GM21529 (cell line): ENCODE measurements around the gene PSMD3.

Experiments
- ATAC-seq: cut with Tn5 transposase; IDR thresholded peaks from one replicate; pipeline ENCODE4 v1.9.1; 2021; ENCODE audit not compliant: unreplicated experiment

Gene PSMD3

GRCh38 chr17:40021451-40021971, 40.9 kb downstream of the PSMD3 start:
- ATAC-seq: no peak

DNA sequence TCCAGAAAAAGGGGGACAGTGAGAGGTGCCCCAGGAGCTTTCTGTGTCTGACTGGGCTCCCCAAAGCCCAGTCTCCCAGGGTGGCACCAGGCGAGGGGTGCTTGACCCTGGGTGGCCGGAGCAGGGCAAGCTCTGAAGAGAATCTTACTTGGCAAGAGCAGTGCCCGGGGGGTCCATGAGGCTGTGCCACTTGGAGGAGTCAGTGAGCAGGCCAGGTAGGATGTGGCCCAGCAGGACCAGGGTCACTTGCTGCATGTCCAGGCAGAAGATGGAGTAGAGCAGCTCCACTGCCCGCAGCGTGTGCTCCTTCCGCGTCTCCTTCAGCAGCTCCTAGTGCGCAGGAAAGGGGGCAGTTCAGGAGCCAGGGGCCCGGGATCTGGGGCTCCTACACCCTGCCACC, 41.9 kb downstream of the PSMD3 start:
- ATAC-seq: no peak

DNA sequence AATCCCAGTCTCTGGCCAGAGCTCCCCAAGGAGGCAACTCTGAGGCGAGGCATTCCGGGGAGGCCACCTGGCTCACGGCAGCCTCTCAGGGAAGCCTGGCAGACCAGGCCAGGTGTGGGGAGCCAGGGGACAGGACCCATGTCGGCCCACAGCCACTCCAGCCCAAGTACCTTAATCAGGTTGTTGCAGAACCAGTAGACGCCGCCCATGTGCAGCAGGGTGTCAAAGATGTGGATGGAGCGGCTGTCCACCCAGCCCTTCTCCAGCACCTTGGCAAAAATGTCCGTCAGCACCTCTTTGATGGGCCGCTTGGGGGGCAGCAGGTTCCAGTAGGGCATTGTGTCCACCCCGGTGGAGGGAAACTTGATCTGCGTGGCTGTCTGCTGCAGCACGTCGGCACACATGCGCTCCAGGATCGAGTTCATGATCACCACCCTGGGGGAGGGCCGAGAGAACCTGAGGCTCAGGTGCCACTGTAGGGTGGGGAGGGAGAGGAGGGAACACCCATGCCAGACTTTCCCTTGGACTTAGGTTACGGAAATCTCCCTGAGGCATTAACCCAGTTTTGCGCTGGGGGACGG, 42.4 kb downstream of the PSMD3 start:
- no peak for ATAC-seq

DNA sequence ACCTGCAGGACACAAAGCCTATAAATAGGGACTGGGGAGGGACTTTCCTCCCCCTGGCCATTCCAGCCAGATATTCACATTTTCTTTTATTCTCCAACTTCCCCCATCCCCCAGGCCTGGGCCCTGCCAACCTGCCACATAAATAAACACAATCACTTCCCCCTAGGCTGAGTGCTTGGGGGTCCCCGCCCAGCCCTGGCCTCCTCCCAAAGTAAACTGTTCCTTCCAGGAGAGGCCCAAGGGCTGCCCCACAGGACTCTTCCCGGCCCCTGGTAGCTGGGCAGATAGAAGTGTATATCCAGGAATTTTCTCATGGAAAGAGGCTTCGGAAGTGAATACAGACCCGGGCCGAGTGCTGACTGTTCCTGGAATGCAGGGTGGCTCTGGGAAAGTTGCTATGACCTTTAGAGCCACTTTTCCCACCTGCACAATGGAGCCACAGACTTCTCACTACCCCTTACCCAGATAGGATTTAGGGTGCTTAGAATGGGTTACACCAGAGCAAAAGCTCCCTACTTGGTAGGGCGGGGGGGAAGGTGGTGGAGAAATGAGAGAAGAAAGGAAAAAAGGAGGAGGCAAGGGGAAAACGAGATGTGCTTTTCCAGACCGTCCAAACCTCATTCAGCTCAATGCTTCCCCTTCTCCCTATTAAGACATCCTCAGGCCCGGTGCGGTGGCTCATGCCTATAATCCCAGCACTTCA, 43.1 kb downstream of the PSMD3 start:
- no peak for ATAC-seq

GRCh38 chr17:40024901-40025300, 44.3 kb downstream of the PSMD3 start:
- ATAC-seq: no peak

DNA sequence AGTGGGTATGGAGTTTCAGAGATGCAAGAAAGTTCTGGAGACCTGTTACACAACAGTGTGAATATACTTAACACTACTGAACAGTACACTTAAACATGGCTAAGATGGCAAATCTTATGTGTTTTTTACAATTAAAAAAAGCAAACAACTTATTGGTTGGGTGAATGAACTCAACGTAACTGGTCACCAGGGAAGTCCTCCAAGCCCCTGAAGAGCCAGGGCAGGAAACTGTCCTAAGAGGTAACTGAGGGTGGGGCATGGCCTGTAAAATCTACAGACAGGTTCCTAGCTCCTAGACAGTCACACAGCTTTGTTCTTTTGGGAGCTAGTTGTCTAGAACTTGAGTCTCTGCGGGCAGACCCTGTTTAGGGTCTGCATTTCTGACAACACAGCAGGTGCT, 45.0 kb downstream of the PSMD3 start:
- ATAC-seq: no peak

DNA sequence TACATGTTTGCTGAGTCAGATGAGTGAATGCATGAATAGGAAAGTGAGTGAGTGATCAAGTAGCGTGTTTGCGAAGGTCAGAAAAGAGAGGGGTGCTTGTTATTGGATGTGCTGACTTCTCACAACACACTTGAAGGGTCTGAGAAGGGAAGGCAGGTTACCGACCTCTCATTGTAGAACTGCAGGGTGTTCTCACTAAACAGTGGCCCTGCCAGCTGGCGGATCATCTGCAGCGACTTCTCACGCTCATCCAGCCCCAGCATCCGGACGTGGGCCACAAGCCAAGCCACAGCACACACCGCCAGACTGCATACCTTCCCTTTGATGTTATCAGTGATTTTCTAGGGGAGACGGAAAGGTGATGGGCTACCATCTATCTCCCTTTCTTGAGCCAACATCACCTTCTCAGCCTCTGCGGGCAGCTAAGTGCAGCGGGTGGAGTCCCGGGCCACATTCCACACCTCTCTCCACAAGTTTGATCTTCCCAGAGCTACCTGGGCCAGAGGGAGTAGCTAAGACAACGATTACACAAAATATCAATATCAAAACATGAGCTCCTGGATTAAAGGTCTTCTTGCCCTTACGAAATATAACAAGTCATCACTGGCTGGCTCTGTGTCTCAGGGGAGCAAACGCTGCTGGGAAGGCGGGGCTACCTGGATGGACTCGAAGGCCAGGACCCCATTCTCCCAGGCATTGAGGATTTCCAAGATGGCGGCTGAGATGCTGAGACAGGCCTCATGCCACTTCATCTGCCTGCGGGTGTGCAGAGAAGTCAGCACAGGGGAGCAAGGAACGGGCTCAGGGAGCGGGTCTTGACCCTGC, 45.6 kb downstream of the PSMD3 start:
- no peak for ATAC-seq

DNA sequence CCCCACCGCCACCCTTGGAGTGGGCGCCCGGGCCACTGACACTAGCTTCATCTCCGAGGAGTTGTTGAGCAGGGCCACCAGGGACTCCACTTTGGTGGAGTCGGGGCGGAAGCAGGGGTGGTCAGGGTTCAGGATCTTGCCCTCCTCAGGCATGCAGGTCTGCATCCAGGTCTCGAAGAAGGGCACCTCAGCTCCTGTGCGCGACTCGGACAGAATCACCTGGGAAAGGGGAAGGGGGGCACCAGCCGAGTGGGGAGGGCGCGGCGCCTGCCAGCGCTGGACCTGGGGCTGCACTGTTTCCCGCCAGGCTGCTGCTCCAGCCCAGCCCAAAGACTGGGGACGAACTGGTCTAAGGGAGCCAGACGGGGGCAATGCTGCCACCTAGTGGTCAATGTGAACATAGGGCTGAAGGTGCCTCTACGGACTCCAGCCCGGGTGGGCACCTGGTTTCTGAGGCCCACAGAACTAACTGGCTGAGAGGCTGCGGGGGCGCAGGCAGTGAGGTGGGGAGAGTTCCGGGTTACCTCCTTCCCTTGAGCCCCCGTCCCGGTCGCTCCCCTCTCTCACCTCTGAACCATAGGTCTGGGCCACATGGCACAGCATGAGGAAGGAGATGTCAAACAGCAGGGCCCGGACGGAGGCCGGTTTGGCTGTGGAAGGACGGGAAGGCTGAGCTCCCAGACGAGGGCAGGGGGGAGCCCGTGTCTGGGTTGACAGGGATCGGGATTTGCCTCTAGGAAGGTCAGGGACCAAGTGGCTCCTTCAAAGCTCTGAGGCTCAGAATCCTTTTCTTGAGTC, 46.4 kb downstream of the PSMD3 start:
- peak; percentile 55 for ATAC-seq

GRCh38 chr17:40027614-40028012, 47.0 kb downstream of the PSMD3 start:
- ATAC-seq: no peak

- no peak for ATAC-seq
Observed at GRCh38 chr17:40028595-40028994, 48.0 kb downstream of the PSMD3 start.

- ATAC-seq: no peak
Observed at GRCh38 chr17:40031706-40032105, 51.1 kb downstream of the PSMD3 start.

GRCh38 chr17:40032322-40033320, 52.0 kb downstream of the PSMD3 start:
- ATAC-seq: no peak

GRCh38 chr17:40033339-40033738, 52.7 kb downstream of the PSMD3 start:
- ATAC-seq: no peak

GRCh38 chr17:40034426-40035161, 54.0 kb downstream of the PSMD3 start:
- no peak for ATAC-seq

- no peak for ATAC-seq
Observed at GRCh38 chr17:40035162-40035559, 54.6 kb downstream of the PSMD3 start.

DNA sequence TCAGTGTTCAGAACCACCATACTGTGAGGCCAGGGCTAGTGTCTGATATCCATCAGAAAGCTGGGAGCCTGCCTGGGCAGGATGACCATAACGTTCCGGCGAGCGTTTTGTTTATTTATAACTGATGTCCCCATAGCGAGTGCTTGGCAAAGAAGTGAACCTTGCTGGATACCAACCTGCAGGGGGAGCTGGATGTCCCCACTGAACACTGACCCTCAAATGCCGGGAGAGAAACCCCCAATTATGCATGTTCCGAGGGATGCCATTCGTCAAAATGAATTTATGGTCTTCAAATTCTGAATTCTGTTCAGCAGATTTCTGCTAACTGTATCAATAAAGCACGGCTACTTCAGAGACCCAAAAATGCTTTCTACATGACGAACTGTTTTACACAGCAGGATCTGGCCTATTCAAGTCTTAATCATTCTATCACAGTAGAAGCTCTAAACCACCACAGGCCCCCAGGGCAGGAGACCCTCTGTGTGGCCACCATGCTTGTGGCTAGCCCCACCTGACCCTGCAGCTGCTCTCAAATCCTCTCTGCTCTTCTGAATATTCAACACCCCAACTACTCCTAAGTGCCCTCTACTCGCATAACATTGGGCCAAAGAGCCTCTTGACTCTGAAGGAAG, 58.4 kb downstream of the PSMD3 start:
- ATAC-seq: no peak

DNA sequence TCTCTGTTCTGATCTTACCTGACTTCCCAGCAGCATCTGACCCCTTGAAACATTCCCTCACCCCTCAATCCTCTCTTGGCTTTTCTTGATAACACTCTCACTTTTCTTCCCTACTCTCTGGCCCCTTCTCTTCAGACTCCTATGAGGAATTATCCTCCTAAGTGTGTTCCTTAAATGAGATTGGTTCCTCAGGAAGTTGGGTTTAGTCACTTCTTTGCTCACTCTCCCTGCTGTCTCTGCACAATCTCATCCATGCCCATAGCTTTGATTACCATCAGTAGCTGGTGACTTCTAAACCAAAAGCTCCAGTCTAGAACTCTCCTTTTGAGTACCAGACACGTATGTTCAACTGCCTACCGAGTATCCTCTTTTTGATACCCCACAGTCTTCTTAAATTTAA, 60.6 kb downstream of the PSMD3 start:
- no peak for ATAC-seq
